Measurements from ENCODE around the gene PHACTR3. TPM values are rescaled to one million over a fixed set of nuclear protein-coding genes. Genes with fewer than 3 reads are reported as not detected.

Gene PHACTR3
- total RNA-seq, 8 experiments from 2014 or later, result 0.18 to 44.8 (median 26.7) TPM

DNA sequence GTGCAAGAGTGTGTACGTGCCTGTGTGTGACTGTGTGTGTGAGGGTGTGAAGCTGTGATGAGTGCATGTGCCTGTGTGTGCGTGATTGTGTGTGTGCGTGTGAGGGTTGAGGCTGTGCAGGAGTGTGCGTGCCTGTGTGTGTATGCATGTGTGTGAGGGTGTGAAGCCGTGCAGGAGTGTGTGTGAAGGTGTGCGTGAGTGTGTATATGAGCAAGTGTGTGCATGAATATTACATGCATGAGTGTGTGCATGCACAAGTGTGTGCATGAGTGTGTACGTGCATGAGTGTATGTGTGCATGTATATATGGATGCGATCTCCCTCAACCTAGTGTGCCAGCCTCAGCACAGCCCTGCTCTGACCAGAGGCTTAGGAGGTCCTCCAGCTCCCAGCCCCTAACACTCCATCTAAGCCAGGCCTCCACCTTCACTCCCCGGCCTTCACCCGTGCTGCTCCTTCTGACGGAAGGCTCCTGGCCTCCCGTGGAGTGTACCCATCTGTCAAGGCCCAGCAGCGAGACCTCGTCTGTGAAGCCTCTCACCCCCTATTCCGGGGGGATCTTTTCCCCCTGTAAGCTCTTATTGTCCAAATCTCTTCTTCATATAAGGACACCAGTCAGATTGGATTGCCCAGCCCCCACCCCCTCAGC is 19.9 kb upstream of the PHACTR3 start:
- WGBS, 10 experiments, result 60 to 100% (median 88%) methylated on average over 1 to 10 of the region's 15 CpGs; no CpG with 5 or more reads in 4 of the 10 experiments
- ATAC-seq (replicated peaks in 6 of 8), result peak in 1 of 8 experiments; percentile 21
- Histone ChIP-seq H3K27ac (no peak overlapping the region), H3K4me3 (no peak overlapping the region), H3K4me1 (replicated peaks in 1 of 2) (peaks cover 26 to 28% of the 10 kb centered on the region in 2 donors)
- in situ Hi-C loops (cut with MboI; ENCODE audit: low pct_unique_long_range_greater_than_20kb in 2 of 9, low sequenced_read_pairs in 9 of 9, unreplicated experiment in 9 of 9), result loop anchor here in 3 of 9 experiments (25.0 kb wide), 2 partner anchors 153 to 178 kb away; no protein-coding TSS in a partner anchor

DNA sequence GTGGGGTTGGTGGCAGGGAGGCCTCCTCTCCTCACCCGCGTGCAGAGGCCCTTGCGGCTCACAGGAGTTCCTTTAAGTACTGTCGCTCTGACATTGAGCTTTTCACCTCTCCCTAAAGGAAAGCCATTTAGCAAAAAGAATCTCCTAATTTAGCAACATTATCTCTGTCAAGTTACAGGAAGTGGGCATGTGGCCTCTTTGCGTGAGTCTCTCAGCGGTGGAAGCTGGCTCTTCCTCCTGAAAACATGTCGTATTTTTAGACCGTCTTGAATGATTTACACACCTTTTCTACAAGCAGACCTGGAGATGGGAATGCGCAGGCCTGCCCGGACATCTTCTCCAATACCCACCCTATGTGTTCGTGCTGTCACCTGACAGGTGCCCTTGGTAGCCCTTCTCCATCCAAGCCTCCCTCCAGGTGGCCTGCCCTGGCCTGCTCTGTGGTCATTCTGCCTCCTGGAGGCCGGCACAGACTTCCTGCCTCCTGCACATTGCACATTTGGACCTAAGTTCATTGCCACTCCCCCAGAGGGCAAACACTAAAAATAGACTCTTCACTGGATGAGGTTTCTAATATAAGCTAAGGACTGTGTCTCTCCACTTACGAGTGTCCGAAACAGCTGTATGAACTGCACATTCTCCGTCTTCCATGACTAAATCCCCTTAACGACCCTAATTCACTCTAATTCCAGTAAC is 18.5 kb upstream of the PHACTR3 start:
- H3K4me3 ChIP-seq, result no peak overlapping the region
- in situ Hi-C loops (cut with MboI; ENCODE audit: low pct_unique_long_range_greater_than_20kb in 2 of 9, low sequenced_read_pairs in 9 of 9, unreplicated experiment in 9 of 9), result loop anchor here in 3 of 9 experiments (25.0 kb wide), 2 partner anchors 151 to 176 kb away; no protein-coding TSS in a partner anchor
- 43 to 92% (median 78%) methylated on average over 1 to 15 of the region's 16 CpGs for WGBS, 10 experiments
- peaks cover 24 to 28% of the 10 kb centered on the region in 2 donors for H3K4me1 ChIP-seq (replicated peaks in 1 of 2)
- ATAC-seq (replicated peaks in 6 of 8), result peak in 5 of 8 experiments; percentile 11 to 42 (median 39)
- H3K27ac ChIP-seq, result no peak overlapping the region

DNA sequence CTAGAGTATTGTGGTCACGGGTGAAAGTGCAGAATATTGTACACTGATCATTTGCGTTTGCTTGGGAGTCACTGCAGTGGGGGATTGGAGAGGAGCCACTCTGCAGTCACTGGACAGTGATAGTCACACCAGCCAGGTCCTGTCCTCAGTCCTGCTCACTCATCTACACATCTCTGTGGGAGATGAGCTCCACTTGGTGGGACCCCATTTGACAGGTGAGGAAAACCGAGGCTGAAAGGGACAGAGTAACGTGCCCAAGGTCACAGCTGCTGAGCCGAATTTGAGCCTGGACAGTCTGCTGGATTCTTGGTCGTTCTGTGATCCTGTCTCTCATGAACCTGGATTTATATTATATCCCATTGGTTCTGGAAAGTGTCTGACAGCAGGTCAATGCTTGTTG is 17.7 kb upstream of the PHACTR3 start:
- no peak overlapping the region for H3K4me3 ChIP-seq
- H3K27ac ChIP-seq, result no peak overlapping the region
- 21 to 100% (median 82%) methylated on average over 1 to 6 of the region's 6 CpGs; no CpG with 5 or more reads in 4 of the 10 experiments for WGBS, 10 experiments
- no peak for ATAC-seq (replicated peaks in 6 of 8)
- H3K4me1 ChIP-seq (replicated peaks in 1 of 2), result peaks cover 24 to 28% of the 10 kb centered on the region in 2 donors
- in situ Hi-C loops (cut with MboI; ENCODE audit: low pct_unique_long_range_greater_than_20kb in 2 of 9, low sequenced_read_pairs in 9 of 9, unreplicated experiment in 9 of 9), result loop anchor here in 3 of 9 experiments (25.0 kb wide), 2 partner anchors 151 to 176 kb away; no protein-coding TSS in a partner anchor

DNA sequence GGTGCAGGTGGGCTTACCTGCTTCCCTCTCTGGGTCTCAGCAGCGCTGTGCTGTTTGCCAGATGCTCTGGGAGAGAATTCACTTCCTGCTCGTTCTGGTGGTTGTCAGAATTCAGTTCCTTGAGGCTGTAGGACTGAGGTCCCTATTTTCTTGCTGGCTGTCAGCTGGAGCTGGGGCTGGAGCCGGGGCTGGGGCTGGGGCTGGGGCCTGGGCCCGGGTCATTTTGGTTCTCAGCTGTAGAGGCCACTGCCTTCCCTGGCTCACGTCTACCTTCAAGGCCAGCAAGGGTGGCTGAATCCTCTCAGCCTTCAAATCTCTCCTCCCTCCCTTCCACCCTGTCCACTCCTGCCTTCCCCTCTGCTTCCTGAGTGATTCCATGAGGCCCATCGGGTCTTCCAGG is 16.8 kb upstream of the PHACTR3 start:
- in situ Hi-C loops (cut with MboI; ENCODE audit: low pct_unique_long_range_greater_than_20kb in 2 of 9, low sequenced_read_pairs in 9 of 9, unreplicated experiment in 9 of 9), result loop anchor here in 3 of 9 experiments (25.0 kb wide), 2 partner anchors 150 to 175 kb away; no protein-coding TSS in a partner anchor
- no peak overlapping the region for H3K4me3 ChIP-seq
- no peak overlapping the region for H3K27ac ChIP-seq
- no peak for ATAC-seq (replicated peaks in 6 of 8)
- H3K4me1 ChIP-seq (replicated peaks in 1 of 2), result peaks cover 24 to 28% of the 10 kb centered on the region in 2 donors
- WGBS, 10 experiments, result 17 to 88% (median 80%) methylated on average over 1 to 2 of the region's 6 CpGs; no CpG with 5 or more reads in 7 of the 10 experiments

DNA sequence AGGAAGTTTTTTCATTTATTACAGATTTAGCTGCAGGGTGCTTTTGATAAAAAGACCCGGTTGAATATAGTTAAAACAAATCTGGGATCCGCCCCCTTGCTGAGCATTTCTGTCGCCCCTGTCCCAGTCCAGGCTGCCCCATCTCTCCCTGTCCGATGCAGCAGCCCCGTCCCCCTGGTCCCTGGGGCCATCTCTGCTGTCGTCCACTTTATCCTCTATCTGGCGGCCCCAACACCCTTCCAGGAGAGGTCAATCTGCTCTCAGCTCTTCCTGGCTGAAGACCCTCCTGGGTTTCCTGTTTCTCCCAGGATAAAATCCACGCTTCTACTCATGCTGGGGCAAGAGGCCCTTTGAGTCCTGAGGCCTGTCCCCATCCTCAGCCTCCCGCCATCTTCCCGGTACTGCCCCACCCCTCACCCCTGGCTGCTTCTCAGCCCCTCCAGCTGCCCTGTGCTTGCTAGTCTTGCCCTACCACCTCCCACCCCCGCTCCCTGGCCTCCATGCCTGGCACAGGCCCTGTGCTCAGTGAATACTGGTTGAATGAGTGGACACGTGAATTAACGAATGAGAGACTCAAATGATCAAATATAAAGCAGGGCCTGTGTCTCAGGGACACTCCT is 16.0 kb upstream of the PHACTR3 start:
- in situ Hi-C loops (cut with MboI; ENCODE audit: low pct_unique_long_range_greater_than_20kb in 2 of 9, low sequenced_read_pairs in 9 of 9, unreplicated experiment in 9 of 9), result loop anchor here in 3 of 9 experiments (25.0 kb wide), 2 partner anchors 149 to 174 kb away; no protein-coding TSS in a partner anchor
- Histone ChIP-seq H3K4me3 (no peak overlapping the region), H3K4me1 (replicated peaks in 1 of 2) (peaks cover 24 to 28% of the 10 kb centered on the region in 2 donors), H3K27ac (no peak overlapping the region)
- no peak for ATAC-seq (replicated peaks in 6 of 8)
- 0 to 100% (median 80%) methylated on average over 1 to 3 of the region's 13 CpGs; no CpG with 5 or more reads in 3 of the 10 experiments for WGBS, 10 experiments

DNA sequence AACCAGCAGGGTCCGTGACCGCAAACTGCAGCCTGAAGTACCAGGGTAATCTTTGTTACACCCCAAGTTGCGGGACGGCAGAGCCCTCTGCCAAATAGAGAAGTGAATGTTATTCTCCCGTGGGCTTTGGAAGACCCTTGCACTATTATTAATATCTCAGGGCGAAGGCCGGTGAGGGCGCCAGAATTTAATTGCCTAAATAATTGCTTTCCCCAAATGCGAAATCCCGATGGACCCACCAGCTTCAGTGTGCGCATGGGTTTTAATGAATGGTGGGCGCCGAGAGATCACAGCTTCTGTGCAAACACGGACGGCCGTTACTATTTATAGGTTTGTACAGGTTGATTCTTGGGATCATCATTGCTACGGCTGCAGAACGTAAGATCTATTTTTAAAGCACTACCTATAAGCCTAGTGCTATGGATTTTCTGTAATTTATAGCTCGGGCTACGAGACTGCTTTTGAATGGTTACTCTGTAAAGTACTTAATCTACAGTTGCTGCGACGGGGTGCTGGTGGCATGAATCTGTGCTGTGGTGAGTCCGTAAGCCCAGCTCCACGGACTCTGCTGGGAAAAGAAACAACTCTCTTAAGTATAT is 15.2 kb upstream of the PHACTR3 start:
- 53 to 94% (median 79%) methylated on average over 2 to 23 of the region's 24 CpGs; no CpG with 5 or more reads in 1 of the 10 experiments for WGBS, 10 experiments

DNA sequence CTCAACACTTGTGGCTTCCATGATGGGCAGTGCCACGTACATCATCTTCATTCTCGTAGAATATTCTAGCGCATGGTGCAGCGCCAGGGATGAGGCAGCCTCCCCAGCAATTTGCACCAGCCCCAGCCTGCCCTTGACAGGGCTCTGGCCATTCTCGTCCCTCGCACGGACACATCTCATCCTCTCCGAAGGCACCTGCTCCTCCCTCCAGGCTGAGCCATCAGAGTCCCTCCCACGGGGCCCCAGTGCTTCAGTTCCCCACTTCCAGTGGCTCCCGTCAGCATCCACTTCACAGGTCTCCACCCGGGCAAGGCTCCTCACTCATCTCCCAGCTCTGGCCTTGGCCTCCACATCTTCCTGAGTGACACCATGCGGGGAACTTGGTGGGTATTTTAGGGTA is 13.3 kb upstream of the PHACTR3 start:
- no peak for ATAC-seq (replicated peaks in 6 of 8)
- in situ Hi-C loops (cut with MboI; ENCODE audit: low pct_unique_long_range_greater_than_20kb in 2 of 9, low sequenced_read_pairs in 9 of 9, unreplicated experiment in 9 of 9), result loop anchor here in 4 of 9 experiments (10.0 to 25.0 kb wide), 3 partner anchors 146 to 171 kb away; no protein-coding TSS in a partner anchor
- 20 to 100% (median 80%) methylated on average over 1 to 6 of the region's 12 CpGs; no CpG with 5 or more reads in 3 of the 10 experiments for WGBS, 10 experiments
- no peak overlapping the region for H3K4me3 ChIP-seq
- H3K27ac ChIP-seq, result no peak overlapping the region
- H3K4me1 ChIP-seq (replicated peaks in 1 of 2), result peaks cover 12 to 13% of the 10 kb centered on the region in 2 donors

More for the DNA sequence above, 15.2 kb upstream of the PHACTR3 start:
- in situ Hi-C loops (cut with MboI; ENCODE audit: low pct_unique_long_range_greater_than_20kb in 2 of 9, low sequenced_read_pairs in 9 of 9, unreplicated experiment in 9 of 9), result loop anchor here in 3 of 9 experiments (25.0 kb wide), 2 partner anchors 148 to 173 kb away; no protein-coding TSS in a partner anchor
- ATAC-seq (replicated peaks in 6 of 8), result peak in 5 of 8 experiments; percentile 63 to 79 (median 73)
- H3K4me1 ChIP-seq (replicated peaks in 1 of 2), result peaks cover 24 to 28% of the 10 kb centered on the region in 2 donors
- no peak overlapping the region for H3K27ac ChIP-seq
- no peak overlapping the region for H3K4me3 ChIP-seq

DNA sequence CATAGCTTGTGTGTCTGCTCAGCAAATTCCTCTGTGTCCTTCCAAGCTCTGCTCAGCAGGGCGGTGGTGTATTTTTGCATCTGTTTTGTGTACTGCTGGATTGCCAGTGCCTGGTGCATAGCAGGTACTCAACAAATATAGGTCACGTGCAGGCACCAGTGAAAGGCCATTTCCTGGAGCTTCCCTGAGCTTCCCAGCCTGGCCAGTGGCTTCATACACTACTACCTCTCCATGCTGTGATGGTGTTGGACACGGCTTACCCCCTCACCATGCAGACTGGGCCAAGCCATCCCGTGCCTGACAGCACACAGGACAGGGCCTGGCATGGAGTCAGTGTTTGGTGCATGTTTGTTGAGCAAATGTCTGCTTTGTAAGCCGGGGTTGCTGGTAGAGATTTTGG is 7.7 kb upstream of the PHACTR3 start:
- no peak overlapping the region for H3K27ac ChIP-seq
- in situ Hi-C loops (cut with MboI; ENCODE audit: low pct_unique_long_range_greater_than_20kb in 2 of 9, low sequenced_read_pairs in 9 of 9, unreplicated experiment in 9 of 9), result loop anchor here in 4 of 9 experiments (10.0 to 25.0 kb wide), 3 partner anchors 141 to 166 kb away; no protein-coding TSS in a partner anchor
- peaks cover 13 to 24% of the 10 kb centered on the region in 2 donors for H3K4me1 ChIP-seq (replicated peaks in 1 of 2)
- no peak overlapping the region for H3K4me3 ChIP-seq
- WGBS, 10 experiments, result 0 to 100% (median 61%) methylated on average over 1 to 5 of the region's 5 CpGs; no CpG with 5 or more reads in 1 of the 10 experiments
- peak in 1 of 8 experiments; percentile 31 for ATAC-seq (replicated peaks in 6 of 8)

DNA sequence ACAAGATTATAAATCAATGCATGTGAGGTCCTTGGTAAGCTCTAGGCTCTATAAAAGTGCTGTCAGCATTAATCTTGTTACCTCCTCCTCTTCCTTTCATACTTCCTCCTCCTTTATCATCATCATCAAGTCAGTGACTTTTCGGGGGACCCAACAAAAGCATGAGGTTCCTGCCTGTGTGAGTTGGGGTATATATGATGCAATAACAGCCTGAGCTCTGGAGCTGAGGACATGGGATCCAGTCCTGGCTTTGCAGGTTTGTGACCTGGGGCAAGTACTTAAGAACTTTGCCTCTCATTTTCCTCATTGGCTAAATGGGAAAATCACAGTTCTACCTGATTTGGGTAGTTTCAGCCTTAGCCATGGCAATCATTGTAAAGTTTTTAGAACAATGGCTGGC is 7.1 kb upstream of the PHACTR3 start:
- ATAC-seq (replicated peaks in 6 of 8), result no peak
- H3K27ac ChIP-seq, result no peak overlapping the region
- H3K4me3 ChIP-seq, result no peak overlapping the region
- H3K4me1 ChIP-seq (replicated peaks in 1 of 2), result peaks cover 13 to 24% of the 10 kb centered on the region in 2 donors
- in situ Hi-C loops (cut with MboI; ENCODE audit: low pct_unique_long_range_greater_than_20kb in 2 of 9, low sequenced_read_pairs in 9 of 9, unreplicated experiment in 9 of 9), result loop anchor here in 4 of 9 experiments (10.0 to 25.0 kb wide), 3 partner anchors 140 to 165 kb away; no protein-coding TSS in a partner anchor
- WGBS, 10 experiments, result 0 to 33% (median 8%) methylated on average over 1 of the region's 1 CpG; no CpG with 5 or more reads in 6 of the 10 experiments

DNA sequence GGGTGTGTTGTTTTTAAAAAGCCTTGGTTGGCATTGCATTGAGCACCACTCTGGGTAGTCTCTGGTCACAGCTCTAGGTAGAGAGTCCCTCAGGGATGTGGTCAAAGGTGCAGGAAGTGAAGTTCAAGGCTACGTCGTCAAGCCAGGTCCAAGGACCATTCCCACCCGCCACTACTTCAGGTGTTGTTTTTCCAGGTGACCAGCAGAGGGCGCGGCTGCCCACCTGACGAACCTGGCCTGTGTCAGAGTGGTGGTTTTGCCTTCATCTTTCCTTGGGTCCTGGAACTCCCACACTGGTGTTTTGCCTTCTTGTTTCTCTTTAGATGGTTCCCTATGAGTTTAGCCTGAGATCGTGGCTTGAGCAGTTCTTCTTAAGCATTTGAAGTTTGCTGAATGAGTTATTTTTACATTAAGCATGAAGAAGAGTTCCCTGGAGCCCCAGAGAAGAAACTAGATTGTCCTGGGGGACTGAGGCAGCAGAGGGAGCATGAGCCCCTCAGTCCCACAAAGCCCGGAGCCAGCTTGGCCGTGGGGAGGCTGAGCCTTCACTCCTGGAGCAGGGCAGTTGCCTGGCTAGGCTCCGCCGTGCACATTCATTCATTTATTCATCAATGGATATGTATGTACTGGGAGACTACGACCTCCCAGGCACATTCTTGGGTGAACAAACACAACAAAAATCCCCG is 5.6 kb upstream of the PHACTR3 start:
- Histone ChIP-seq H3K27ac (no peak overlapping the region), H3K4me1 (replicated peaks in 1 of 2) (peaks cover 16 to 28% of the 10 kb centered on the region in 2 donors), H3K4me3 (no peak overlapping the region)
- WGBS, 10 experiments, result 0 to 100% (median 13%) methylated on average over 2 to 6 of the region's 13 CpGs; no CpG with 5 or more reads in 1 of the 10 experiments
- peak; percentile 29 to 89 (median 84) for ATAC-seq (replicated peaks in 6 of 8)
- in situ Hi-C loops (cut with MboI; ENCODE audit: low pct_unique_long_range_greater_than_20kb in 2 of 9, low sequenced_read_pairs in 9 of 9, unreplicated experiment in 9 of 9), result loop anchor here in 4 of 9 experiments (10.0 to 25.0 kb wide), 3 partner anchors 139 to 164 kb away; no protein-coding TSS in a partner anchor

DNA sequence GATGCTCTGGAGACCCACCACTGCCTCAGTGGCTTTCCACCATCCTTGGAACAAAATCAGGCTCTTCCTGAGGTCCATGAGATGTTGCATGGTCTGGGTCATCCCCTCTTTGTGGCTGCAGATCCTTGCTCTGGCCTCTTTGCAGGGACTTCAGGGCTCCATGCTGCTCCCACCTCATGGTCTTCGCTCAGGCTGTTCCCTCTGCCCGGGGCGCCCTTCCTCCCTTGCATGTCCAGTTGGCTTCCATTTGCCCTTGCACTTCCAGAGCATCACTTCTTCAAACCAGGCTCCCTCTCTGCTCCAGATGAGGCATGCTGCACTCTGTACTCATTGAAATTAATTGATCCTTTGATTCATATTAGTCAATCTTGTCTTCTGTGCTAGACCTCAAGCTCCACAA is 4.4 kb upstream of the PHACTR3 start:
- H3K4me1 ChIP-seq (replicated peaks in 1 of 2), result peaks cover 19 to 32% of the 10 kb centered on the region in 2 donors
- H3K4me3 ChIP-seq, result no peak overlapping the region
- no peak for ATAC-seq (replicated peaks in 6 of 8)
- in situ Hi-C loops (cut with MboI; ENCODE audit: low pct_unique_long_range_greater_than_20kb in 2 of 9, low sequenced_read_pairs in 9 of 9, unreplicated experiment in 9 of 9), result loop anchor here in 8 of 9 experiments (10.0 to 25.0 kb wide), 4 partner anchors 112 to 162 kb away; no protein-coding TSS in a partner anchor
- no peak overlapping the region for H3K27ac ChIP-seq
- 83 to 90% methylated on average over 2 to 3 of the region's 3 CpGs; no CpG with 5 or more reads in 8 of the 10 experiments for WGBS, 10 experiments

All from motor neuron (in vitro differentiated cells).